SK-N-SH treated with all-trans-retinoic acid at 6 μM for 48 hours (cell line): ENCODE results near the gene PHLDA3.
A peak's percentile ranks its signal among the peaks of the same experiment; 100 is the strongest.

ENCODE experiments used
- ATAC-seq: fragments of 200-7000 bp; cut with Tn5 transposase; 3 replicates; pipeline ENCODE4 v1.9.1; 2020; ENCODE audit warnings: mild to moderate bottlenecking, moderate library complexity
- ARNTL ChIP-seq: fragments of 450-650 bp; formaldehyde crosslinking; IDR thresholded peaks from 2 replicates; pipeline ENCODE4 v1.5.0; 2020; ENCODE audit warnings: low read depth, mild to moderate bottlenecking, moderate library complexity, borderline replicate concordance
- BACH2 ChIP-seq: fragments of 250-450 bp; sonication (Bioruptor Pico); IDR thresholded peaks from 2 replicates; pipeline ENCODE4 v1.9.0; 2021; ENCODE audit warnings: mild to moderate bottlenecking, borderline replicate concordance
- CSDC2 ChIP-seq: fragments of 250-450 bp; sonication (Bioruptor Pico); IDR thresholded peaks from 2 replicates; pipeline ENCODE4 v1.5.0; 2020; ENCODE audit warnings: mild to moderate bottlenecking, moderate library complexity
- ESRRG ChIP-seq: fragments of 250-450 bp; sonication (Bioruptor Pico); IDR thresholded peaks from 2 replicates; pipeline ENCODE4 v1.6.1; 2021; ENCODE audit warnings: mild to moderate bottlenecking
- GLIS3 ChIP-seq: fragments of 250-450 bp; sonication (Bioruptor Pico); IDR thresholded peaks from 2 replicates; pipeline ENCODE4 v1.5.0; 2020; ENCODE audit warnings: mild to moderate bottlenecking, moderate library complexity
- OSR1 ChIP-seq: fragments of 250-450 bp; sonication (Bioruptor Pico); IDR thresholded peaks from 2 replicates; pipeline ENCODE4 v1.8.0; 2022; ENCODE audit warnings: moderate library complexity, mild to moderate bottlenecking, inconsistent platforms
- PPARA ChIP-seq: fragments of 250-450 bp; sonication (Bioruptor Pico); IDR thresholded peaks from 2 replicates; pipeline ENCODE4 v1.5.0; 2020; ENCODE audit warnings: mild to moderate bottlenecking, borderline replicate concordance
- RARB ChIP-seq: fragments of 250-450 bp; sonication (Bioruptor Pico); IDR thresholded peaks from 2 replicates; pipeline ENCODE4 v1.8.0; 2021; ENCODE audit warnings: mild to moderate bottlenecking, moderate library complexity
- SNAI2 ChIP-seq: fragments of 250-450 bp; sonication (Bioruptor Pico); IDR thresholded peaks from 2 replicates; pipeline ENCODE4 v1.5.0; 2020; ENCODE audit warnings: mild to moderate bottlenecking, moderate library complexity
- TCF4 ChIP-seq: fragments of 250-450 bp; sonication (Bioruptor Pico); IDR thresholded peaks from 2 replicates; pipeline ENCODE4 v1.8.0; 2021; ENCODE audit warnings: mild to moderate bottlenecking, moderate library complexity, borderline replicate concordance
- TOX ChIP-seq: fragments of 250-450 bp; sonication (Bioruptor Pico); IDR thresholded peaks from 2 replicates; pipeline ENCODE4 v1.8.0; 2021; ENCODE audit warnings: mild to moderate bottlenecking, moderate library complexity, borderline replicate concordance
- ZFP30 ChIP-seq: fragments of 450-650 bp; formaldehyde crosslinking; IDR thresholded peaks from 2 replicates; pipeline ENCODE4 v1.5.0; 2022; ENCODE audit warnings: mild to moderate bottlenecking, moderate library complexity
- ZNF565 ChIP-seq: fragments of 450-650 bp; formaldehyde crosslinking; conservative IDR thresholded peaks from 2 replicates; pipeline ENCODE4 v1.5.0; 2020; ENCODE audit warnings: low read depth, mild to moderate bottlenecking, moderate library complexity
- ZNF70 ChIP-seq: fragments of 450-650 bp; formaldehyde crosslinking; IDR thresholded peaks from 2 replicates; pipeline ENCODE4 v1.5.0; 2020; ENCODE audit warnings: mild to moderate bottlenecking, moderate library complexity
- ZNF8 ChIP-seq: fragments of 450-650 bp; formaldehyde crosslinking; IDR thresholded peaks from 2 replicates; pipeline ENCODE4 v1.5.0; 2020; ENCODE audit warnings: mild to moderate bottlenecking, moderate library complexity
- TF ChIP-seq, protein P1 (sequence below): fragments of 250-450 bp; sonication (Bioruptor Pico); IDR thresholded peaks from 2 replicates; pipeline ENCODE4 v1.8.0; 2020; ENCODE audit warnings: mild to moderate bottlenecking, moderate library complexity, borderline replicate concordance
- TF ChIP-seq, protein P2 (sequence below): fragments of 250-450 bp; sonication (Bioruptor Pico); IDR thresholded peaks from 2 replicates; pipeline ENCODE4 v1.8.0; 2021; ENCODE audit warnings: low read depth, mild to moderate bottlenecking, moderate library complexity, borderline replicate concordance
- TF ChIP-seq, protein P3 (sequence below): fragments of 250-450 bp; sonication (Bioruptor Pico); IDR thresholded peaks from 2 replicates; pipeline ENCODE4 v1.5.0; 2020; ENCODE audit warnings: mild to moderate bottlenecking, moderate library complexity
- TF ChIP-seq, protein P4 (sequence below): fragments of 250-450 bp; sonication (Bioruptor Pico); IDR thresholded peaks from 2 replicates; pipeline ENCODE4 v1.5.1; 2020; ENCODE audit warnings: low read depth, mild to moderate bottlenecking, moderate library complexity

PHLDA3 gene

DNA sequence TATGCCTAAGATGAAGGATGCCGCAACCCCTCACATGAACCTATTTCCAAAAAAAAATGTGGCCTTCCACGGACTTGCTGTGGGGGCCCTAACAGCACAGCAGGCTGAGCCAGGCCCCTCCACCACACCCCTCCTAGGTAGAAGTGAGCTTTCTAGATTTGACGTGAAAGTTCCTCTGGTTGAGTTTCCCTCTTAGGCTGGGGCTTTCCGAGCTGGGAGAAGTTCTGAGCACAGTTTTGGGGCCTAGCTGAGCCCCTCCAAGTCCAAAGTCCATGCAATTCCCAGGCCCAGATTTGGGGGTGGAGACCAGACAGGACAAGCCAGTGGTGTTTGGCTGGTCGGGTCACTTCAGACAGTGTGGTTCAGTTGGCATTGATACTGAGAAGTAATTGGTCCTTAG, 13.8 kb upstream of the PHLDA3 start:
- 0 out of 3 replicates have a peak, but pooled peaks have one; percentile 0 for ATAC-seq
- TF ChIP-seq, protein P1, sequence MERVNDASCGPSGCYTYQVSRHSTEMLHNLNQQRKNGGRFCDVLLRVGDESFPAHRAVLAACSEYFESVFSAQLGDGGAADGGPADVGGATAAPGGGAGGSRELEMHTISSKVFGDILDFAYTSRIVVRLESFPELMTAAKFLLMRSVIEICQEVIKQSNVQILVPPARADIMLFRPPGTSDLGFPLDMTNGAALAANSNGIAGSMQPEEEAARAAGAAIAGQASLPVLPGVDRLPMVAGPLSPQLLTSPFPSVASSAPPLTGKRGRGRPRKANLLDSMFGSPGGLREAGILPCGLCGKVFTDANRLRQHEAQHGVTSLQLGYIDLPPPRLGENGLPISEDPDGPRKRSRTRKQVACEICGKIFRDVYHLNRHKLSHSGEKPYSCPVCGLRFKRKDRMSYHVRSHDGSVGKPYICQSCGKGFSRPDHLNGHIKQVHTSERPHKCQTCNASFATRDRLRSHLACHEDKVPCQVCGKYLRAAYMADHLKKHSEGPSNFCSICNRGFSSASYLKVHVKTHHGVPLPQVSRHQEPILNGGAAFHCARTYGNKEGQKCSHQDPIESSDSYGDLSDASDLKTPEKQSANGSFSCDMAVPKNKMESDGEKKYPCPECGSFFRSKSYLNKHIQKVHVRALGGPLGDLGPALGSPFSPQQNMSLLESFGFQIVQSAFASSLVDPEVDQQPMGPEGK (CRISPR knock-in tag) = no peak
- no peak for TF ChIP-seq TOX (CRISPR knock-in tag)

DNA sequence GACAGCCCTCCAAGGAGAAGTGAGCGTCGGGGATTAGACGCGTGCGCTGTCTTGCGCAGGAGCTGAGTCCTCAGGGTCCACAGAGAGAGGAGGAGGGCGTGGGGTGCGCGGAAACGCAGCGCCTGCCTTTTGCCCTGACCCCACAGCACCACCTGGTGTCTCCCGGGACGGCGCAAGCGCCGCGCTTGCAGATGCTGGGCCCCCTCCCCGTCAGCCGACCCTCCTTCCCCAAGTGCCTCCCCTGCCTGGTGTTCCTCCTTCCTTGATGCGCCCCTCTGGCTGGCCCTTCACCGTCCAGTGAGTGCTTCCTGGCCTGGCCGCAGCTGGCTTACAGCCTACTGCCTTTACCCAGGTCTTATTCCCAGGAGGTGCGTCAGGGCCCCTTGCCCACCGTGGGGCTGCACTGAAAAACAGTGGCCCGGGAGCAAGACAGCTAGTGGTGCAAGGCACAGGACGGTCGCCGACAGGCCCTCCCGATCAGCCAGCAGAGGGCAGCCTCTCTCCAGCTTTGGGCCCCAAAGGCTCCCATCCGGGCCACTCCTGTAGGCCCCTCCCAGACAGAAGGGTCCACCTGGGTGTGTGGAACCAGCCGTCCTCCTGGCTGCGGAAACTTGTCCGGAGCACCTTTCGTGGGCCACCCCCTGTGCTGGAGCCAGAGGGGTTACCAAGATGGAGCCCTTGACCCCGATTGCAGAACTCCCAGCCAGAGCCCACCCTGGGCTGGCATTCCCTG, 12.9 kb upstream of the PHLDA3 start:
- TF ChIP-seq ZFP30 (CRISPR knock-in tag) (no peak), ARNTL (CRISPR knock-in tag) (no peak), BACH2 (no peak), ZNF565 (CRISPR knock-in tag) (no peak), RARB (no peak), SNAI2 (CRISPR knock-in tag) (no peak), ZNF70 (CRISPR knock-in tag) (no peak), TOX (CRISPR knock-in tag) (no peak), ZNF8 (CRISPR knock-in tag) (no peak), TCF4 (CRISPR knock-in tag) (no peak), CSDC2 (CRISPR knock-in tag) (no peak), ESRRG (CRISPR knock-in tag) (no peak), OSR1 (CRISPR knock-in tag) (no peak), GLIS3 (no peak)
- TF ChIP-seq, protein P1 (CRISPR knock-in tag) = no peak
- TF ChIP-seq, protein P2, sequence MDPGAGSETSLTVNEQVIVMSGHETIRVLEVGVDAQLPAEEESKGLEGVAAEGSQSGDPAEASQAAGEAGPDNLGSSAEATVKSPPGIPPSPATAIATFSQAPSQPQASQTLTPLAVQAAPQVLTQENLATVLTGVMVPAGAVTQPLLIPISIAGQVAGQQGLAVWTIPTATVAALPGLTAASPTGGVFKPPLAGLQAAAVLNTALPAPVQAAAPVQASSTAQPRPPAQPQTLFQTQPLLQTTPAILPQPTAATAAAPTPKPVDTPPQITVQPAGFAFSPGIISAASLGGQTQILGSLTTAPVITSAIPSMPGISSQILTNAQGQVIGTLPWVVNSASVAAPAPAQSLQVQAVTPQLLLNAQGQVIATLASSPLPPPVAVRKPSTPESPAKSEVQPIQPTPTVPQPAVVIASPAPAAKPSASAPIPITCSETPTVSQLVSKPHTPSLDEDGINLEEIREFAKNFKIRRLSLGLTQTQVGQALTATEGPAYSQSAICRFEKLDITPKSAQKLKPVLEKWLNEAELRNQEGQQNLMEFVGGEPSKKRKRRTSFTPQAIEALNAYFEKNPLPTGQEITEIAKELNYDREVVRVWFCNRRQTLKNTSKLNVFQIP = no peak
- TF ChIP-seq, protein P3, sequence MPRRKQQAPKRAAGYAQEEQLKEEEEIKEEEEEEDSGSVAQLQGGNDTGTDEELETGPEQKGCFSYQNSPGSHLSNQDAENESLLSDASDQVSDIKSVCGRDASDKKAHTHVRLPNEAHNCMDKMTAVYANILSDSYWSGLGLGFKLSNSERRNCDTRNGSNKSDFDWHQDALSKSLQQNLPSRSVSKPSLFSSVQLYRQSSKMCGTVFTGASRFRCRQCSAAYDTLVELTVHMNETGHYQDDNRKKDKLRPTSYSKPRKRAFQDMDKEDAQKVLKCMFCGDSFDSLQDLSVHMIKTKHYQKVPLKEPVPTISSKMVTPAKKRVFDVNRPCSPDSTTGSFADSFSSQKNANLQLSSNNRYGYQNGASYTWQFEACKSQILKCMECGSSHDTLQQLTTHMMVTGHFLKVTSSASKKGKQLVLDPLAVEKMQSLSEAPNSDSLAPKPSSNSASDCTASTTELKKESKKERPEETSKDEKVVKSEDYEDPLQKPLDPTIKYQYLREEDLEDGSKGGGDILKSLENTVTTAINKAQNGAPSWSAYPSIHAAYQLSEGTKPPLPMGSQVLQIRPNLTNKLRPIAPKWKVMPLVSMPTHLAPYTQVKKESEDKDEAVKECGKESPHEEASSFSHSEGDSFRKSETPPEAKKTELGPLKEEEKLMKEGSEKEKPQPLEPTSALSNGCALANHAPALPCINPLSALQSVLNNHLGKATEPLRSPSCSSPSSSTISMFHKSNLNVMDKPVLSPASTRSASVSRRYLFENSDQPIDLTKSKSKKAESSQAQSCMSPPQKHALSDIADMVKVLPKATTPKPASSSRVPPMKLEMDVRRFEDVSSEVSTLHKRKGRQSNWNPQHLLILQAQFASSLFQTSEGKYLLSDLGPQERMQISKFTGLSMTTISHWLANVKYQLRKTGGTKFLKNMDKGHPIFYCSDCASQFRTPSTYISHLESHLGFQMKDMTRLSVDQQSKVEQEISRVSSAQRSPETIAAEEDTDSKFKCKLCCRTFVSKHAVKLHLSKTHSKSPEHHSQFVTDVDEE (CRISPR knock-in tag) = no peak
- TF ChIP-seq, protein P4, sequence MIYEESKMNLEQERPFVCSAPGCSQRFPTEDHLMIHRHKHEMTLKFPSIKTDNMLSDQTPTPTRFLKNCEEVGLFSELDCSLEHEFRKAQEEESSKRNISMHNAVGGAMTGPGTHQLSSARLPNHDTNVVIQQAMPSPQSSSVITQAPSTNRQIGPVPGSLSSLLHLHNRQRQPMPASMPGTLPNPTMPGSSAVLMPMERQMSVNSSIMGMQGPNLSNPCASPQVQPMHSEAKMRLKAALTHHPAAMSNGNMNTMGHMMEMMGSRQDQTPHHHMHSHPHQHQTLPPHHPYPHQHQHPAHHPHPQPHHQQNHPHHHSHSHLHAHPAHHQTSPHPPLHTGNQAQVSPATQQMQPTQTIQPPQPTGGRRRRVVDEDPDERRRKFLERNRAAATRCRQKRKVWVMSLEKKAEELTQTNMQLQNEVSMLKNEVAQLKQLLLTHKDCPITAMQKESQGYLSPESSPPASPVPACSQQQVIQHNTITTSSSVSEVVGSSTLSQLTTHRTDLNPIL (CRISPR knock-in tag) = no peak
- peak; percentile 94 for ATAC-seq

DNA sequence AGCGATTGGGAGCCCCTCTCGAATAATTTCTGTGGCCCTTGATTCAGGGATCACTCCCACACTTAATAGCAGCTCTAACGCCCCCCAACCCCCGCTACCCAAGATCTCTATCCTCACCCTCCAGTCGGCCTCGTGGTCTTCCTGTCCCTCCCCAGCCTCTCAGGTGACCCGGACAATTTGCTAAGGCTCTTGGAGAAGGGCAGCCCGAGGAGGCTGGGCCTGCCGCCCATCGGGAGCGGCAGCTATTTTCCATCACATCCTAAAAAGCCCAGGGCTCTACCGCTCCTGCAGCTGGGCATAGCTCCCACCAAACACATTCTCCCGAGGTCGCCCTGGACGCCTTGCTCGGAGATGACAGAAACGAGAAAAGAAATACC, 12.0 kb upstream of the PHLDA3 start:
- no peak for ATAC-seq
- TF ChIP-seq PPARA (no peak), TCF4 (CRISPR knock-in tag) (no peak)
